ENCODE data around the gene ASAP3.

ASAP3 gene

DNA sequence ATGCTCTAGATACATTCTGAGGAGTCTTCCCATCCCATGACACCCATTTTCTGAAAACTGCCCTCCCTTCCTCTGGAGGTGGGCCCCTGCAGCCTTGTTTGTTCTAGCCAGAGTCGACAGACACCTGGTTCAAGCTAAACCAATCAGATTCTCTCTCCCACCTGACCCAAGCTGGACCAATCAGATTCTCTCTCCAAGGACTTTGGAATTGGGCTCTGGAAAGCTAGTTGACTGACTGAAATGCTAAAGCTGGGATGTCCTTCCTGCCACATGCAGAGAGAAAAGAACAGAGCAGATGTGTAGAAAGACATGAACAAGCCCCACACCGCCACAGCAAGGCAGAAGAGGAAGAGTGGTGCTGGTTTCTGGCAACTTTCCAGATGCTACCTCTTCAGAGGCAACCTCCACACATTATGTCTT is 24.6 kb downstream of the ASAP3 start:
- no peak for FAIRE-seq
- TF ChIP-seq, protein P1, sequence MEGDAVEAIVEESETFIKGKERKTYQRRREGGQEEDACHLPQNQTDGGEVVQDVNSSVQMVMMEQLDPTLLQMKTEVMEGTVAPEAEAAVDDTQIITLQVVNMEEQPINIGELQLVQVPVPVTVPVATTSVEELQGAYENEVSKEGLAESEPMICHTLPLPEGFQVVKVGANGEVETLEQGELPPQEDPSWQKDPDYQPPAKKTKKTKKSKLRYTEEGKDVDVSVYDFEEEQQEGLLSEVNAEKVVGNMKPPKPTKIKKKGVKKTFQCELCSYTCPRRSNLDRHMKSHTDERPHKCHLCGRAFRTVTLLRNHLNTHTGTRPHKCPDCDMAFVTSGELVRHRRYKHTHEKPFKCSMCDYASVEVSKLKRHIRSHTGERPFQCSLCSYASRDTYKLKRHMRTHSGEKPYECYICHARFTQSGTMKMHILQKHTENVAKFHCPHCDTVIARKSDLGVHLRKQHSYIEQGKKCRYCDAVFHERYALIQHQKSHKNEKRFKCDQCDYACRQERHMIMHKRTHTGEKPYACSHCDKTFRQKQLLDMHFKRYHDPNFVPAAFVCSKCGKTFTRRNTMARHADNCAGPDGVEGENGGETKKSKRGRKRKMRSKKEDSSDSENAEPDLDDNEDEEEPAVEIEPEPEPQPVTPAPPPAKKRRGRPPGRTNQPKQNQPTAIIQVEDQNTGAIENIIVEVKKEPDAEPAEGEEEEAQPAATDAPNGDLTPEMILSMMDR (IDR thresholded peaks at IDR 0.05; ENCODE audit: insufficient read depth, missing control alignments): no peak
- no peak for DNase-seq (ENCODE audit: insufficient read length, low spot score)

DNA sequence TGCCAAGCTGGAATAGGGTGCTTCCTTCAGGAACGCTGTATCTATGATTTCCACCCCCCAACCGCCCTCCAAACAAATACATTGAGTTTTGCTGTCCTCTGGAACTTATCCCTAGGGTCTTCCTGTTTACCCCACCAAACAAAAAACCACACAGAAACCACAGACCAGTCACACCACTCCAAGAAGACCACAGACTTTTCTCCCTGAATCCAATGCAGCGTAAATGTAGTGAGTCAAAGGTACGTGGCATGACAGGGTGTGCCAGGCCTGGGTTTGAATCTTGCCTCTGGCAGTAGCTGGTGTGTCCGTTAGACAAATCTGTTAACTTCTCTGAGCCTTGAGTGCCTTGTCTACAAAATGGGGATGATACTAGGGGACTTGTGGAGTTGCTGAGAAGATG is 27.8 kb downstream of the ASAP3 start:
- TF ChIP-seq, protein P1 (IDR thresholded peaks at IDR 0.05; ENCODE audit: insufficient read depth, missing control alignments): no peak
- FAIRE-seq: no peak
- no peak for DNase-seq (ENCODE audit: insufficient read length, low spot score)

DNA sequence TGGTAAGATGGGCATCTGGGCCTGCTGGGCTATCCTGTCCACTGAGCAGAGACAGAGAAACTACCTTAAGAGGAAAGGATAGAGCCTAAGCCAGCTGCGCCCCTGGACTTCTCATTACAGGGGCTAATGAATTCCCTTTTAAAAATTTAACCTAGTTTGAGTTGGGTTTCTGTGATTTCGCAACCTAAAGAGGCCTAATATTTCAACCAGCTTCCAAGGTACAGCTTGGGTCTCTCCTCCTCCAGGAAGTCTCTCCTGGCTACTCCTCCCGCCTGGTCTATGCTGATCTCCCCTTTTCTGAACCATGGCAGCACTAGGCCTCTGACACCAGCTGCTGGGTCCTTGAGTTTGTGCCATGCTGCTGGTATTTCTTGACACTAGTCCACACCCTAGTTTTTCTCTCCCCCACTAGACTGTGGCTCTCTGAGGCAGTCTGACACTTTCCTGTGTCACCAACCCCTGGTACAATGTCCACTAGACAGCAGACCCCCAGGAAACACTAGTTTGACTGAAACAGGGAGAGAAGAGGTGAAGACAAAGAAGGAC is 30.5 kb downstream of the ASAP3 start:
- TF ChIP-seq, protein P1 (IDR thresholded peaks at IDR 0.05; ENCODE audit: insufficient read depth, missing control alignments): no peak
- FAIRE-seq: no peak
- DNase-seq (ENCODE audit: insufficient read length, low spot score): no peak

DNA sequence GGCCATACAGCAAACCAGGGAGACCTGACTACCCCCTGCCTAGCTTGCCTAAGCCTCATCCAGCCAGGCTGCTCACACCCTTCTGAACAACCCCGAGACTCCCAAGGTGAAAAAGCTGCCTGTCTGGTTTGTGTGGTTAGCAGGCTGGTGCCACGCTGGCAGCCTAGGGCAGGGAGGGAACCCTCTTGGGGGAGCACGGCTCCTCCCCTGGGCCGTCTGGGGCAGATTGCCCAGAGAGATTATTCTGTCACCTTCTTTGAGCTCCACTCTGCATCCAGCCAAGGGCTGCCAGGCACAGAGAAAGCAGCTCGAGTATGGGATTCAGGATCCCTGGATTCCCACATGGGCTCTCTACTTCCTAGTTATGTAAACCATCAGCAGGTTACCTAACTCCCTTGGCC is 32.0 kb downstream of the ASAP3 start:
- DNase-seq (ENCODE audit: insufficient read length, low spot score) (no peak), FAIRE-seq (no peak)
- TF ChIP-seq, protein P1 (IDR thresholded peaks at IDR 0.05; ENCODE audit: insufficient read depth, missing control alignments): no peak

DNA sequence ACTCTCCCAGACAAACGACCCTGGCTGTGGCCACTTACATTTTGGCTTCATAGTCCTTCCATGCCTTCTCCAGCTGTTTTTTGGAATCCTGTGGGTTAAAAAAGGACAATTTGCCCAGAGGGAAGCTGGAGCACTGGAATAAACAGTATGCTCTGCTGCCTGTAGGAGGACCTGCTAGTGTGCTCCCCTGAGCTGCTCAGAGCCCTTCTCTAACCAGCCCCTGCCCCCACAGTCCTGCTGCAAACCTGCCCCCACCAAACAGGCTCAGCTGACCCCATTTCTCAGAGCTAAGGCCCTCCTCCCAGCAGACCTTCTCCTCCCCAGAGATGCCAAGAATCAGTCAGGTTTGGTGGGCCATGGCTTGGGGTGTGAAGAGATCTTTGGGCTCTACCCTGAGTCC is 32.5 kb downstream of the ASAP3 start:
- DNase-seq (ENCODE audit: insufficient read length, low spot score): no peak
- TF ChIP-seq, protein P1 (IDR thresholded peaks at IDR 0.05; ENCODE audit: insufficient read depth, missing control alignments): no peak
- no peak for FAIRE-seq

DNA sequence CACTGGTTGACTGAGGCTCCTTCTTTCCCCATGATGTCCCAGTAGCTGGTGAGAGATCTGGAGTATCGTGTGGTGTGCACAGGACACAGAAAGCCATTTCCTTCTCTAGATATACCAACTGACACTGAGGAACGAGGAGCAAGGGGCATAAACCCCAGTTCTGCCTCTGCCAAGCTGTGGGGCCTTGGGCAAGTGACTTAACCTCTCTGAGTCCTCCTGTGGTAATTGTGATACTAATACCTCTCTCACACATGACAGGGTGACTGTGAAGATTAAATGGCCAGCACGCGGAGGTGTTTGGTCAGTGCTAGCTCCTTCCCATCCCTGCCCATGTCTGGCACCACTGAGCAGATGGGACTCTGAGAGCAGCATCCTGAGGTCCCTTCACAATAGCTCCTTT is 33.1 kb downstream of the ASAP3 start:
- FAIRE-seq: no peak
- TF ChIP-seq, protein P1 (IDR thresholded peaks at IDR 0.05; ENCODE audit: insufficient read depth, missing control alignments): no peak
- DNase-seq (ENCODE audit: insufficient read length, low spot score): no peak

DNA sequence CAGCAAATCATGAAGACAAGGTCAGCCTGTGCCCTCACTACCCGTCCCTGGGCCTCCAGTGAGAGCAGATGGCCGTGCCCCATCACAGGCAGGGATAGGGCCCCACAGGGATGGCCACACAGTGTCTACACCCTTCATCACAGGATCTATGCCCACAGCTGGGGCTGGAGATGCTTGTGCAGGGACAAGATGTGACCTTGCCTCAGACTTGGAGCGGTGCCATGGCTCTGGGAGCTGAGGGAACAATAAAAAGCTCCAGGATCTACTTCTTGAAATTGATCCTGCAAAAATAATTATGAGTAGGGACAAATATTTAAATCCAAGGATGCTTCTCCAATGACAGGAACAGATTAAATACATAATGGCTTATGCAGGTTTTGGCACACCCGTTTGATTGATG is 34.0 kb downstream of the ASAP3 start:
- TF ChIP-seq, protein P1 (IDR thresholded peaks at IDR 0.05; ENCODE audit: insufficient read depth, missing control alignments): no peak
- DNase-seq (ENCODE audit: insufficient read length, low spot score) (no peak), FAIRE-seq (no peak)
